SK-N-SH (cell line): Measurements from ENCODE around the gene EXOC4. TPM values are rescaled to one million over a fixed set of nuclear protein-coding genes. Genes with fewer than 3 reads are reported as not detected.
A peak's percentile ranks its signal among the peaks of the same experiment; 100 is the strongest.

Source experiments
- CTCF ChIA-PET: fragments of 300-600, 350-600 bp; formaldehyde crosslinking; extraction: SDS; loops from one replicate; lab custom pipeline; 2021; lab: Yijun Ruan, JAX
- POLR2A ChIA-PET: fragments of 350-600 bp; sonication (Branson Sonifier 250); formaldehyde crosslinking; extraction: SDS; loops from one replicate; lab custom pipeline; 2020; ENCODE audit warnings: antibody characterized with exemption, inconsistent platforms; lab: Yijun Ruan, JAX
- DNase-seq: peaks from one replicate; pipeline ENCODE4 v3.0.0; 2012
- H2AFZ ChIP-seq: fragments of 200-600 bp; sonication (generic); 2 replicates; pipeline ENCODE4 v1.8.1; 2016; ENCODE audit warnings: antibody characterized with exemption, mild to moderate bottlenecking, low read depth
- H3F3A ChIP-seq: fragments of 200-600 bp; sonication (generic); replicated peaks from 2 replicates; pipeline ENCODE3; 2016; ENCODE audit warnings: antibody characterized with exemption, mild to moderate bottlenecking; ENCODE audit not compliant: insufficient read depth
- H3K27ac ChIP-seq, 2 experiments: fragments of 200-500 bp in 1 of 2; fragments of 200-600 bp in 1 of 2; sonication (Bioruptor generic) in 1 of 2; sonication (generic), shearing (Covaris generic) in 1 of 2; 2 replicates each; pipeline versions ENCODE4 v1.5.1 to v1.6.1; 2014 to 2016; ENCODE audit warnings: low read depth in 2 of 2, inconsistent platforms in 1 of 2, low read length in 1 of 2, mild to moderate bottlenecking in 1 of 2, mixed read lengths in 1 of 2
- H3K27me3 ChIP-seq: fragments of 200-600 bp; sonication (generic), shearing (Covaris generic); 2 replicates; pipeline ENCODE4 v1.6.1; 2016; ENCODE audit warnings: mixed run types; ENCODE audit not compliant: insufficient read depth
- H3K36me3 ChIP-seq, 2 experiments: fragments of 200-500 bp in 1 of 2; fragments of 200-600 bp in 1 of 2; sonication (Bioruptor generic) in 1 of 2; sonication (generic) in 1 of 2; replicated peaks in 1 of 2; 2 replicates each; pipeline versions ENCODE3 to v1.5.1; 2014 to 2016; ENCODE audit warnings: low read length in 1 of 2, mild to moderate bottlenecking in 1 of 2; ENCODE audit not compliant: insufficient read depth in 2 of 2, control insufficient read depth in 1 of 2
- H3K4me1 ChIP-seq, 2 experiments: fragments of 200-500 bp in 1 of 2; fragments of 200-600 bp in 1 of 2; sonication (Bioruptor generic) in 1 of 2; sonication (generic), shearing (Covaris generic) in 1 of 2; 2 replicates each; pipeline versions ENCODE4 v1.5.1 to v1.6.1; 2014 to 2016; ENCODE audit warnings: low read depth in 1 of 2, low read length in 1 of 2, mixed run types in 1 of 2; ENCODE audit not compliant: insufficient read depth in 2 of 2, control insufficient read depth in 1 of 2
- H3K4me2 ChIP-seq: fragments of 200-600 bp; sonication (generic), shearing (Covaris generic); 2 replicates; pipeline ENCODE4 v1.6.1; 2017; ENCODE audit warnings: mixed run types
- H3K4me3 ChIP-seq, 2 experiments: fragments of 200-500 bp in 1 of 2; fragments of 200-600 bp in 1 of 2; sonication (Bioruptor generic) in 1 of 2; sonication (generic), shearing (Covaris generic) in 1 of 2; 2 replicates each; pipeline versions ENCODE4 v1.5.1 to v1.8.1; 2014 to 2016; ENCODE audit warnings: low read depth in 2 of 2, inconsistent platforms in 1 of 2, low read length in 1 of 2, mild to moderate bottlenecking in 1 of 2, mixed read lengths in 1 of 2, moderate library complexity in 1 of 2
- H3K79me2 ChIP-seq: fragments of 200-600 bp; sonication (generic); 2 replicates; pipeline ENCODE4 v1.8.1; 2017; ENCODE audit warnings: mild to moderate bottlenecking; ENCODE audit not compliant: insufficient read depth
- H3K9ac ChIP-seq: fragments of 200-600 bp; sonication (generic); 2 replicates; pipeline ENCODE4 v1.6.1; 2017; ENCODE audit warnings: mixed run types
- H3K9me2 ChIP-seq: fragments of 200-600 bp; sonication (generic); 2 replicates; pipeline ENCODE4 v1.6.1; 2017; ENCODE audit warnings: mixed run types
- H3K9me3 ChIP-seq: fragments of 200-600 bp; sonication (generic); 2 replicates; pipeline ENCODE4 v1.6.1; 2017; ENCODE audit warnings: mixed run types, mild to moderate bottlenecking, moderate library complexity
- H4K20me1 ChIP-seq: fragments of 200-600 bp; sonication (generic); 2 replicates; pipeline ENCODE4 v1.6.1; 2017; ENCODE audit warnings: mild to moderate bottlenecking, mixed run types; ENCODE audit not compliant: insufficient read depth
- CHD2 ChIP-seq: fragments of 150-350 bp; IDR thresholded peaks from 2 replicates; pipeline ENCODE4 v1.6.1; 2018; ENCODE audit warnings: low read length; ENCODE audit not compliant: partially characterized antibody
- CTCF ChIP-seq: fragments of 200-600 bp; sonication (generic); IDR thresholded peaks from 2 replicates; pipeline ENCODE4 v1.6.1; 2017; ENCODE audit warnings: antibody characterized with exemption, mild to moderate bottlenecking, moderate library complexity
- ELF1 ChIP-seq: IDR thresholded peaks from 2 replicates; pipeline ENCODE4 v1.4.0; 2012
- EZH2phosphoT487 ChIP-seq: fragments of 200-600 bp; sonication (generic); IDR thresholded peaks from 2 replicates; pipeline ENCODE4 v1.6.1; 2017; ENCODE audit warnings: low read depth, mixed run types, mild to moderate bottlenecking, antibody characterized with exemption, moderate library complexity, borderline replicate concordance
- FOSL2 ChIP-seq: IDR thresholded peaks from 2 replicates; pipeline ENCODE4 v1.4.0; 2012; ENCODE audit warnings: low read depth, mild to moderate bottlenecking, moderate library complexity, borderline replicate concordance
- GATA2 ChIP-seq: sonication (generic); formaldehyde crosslinking; IDR thresholded peaks from 2 replicates; pipeline ENCODE4 v1.5.0; 2020; ENCODE audit warnings: mild to moderate bottlenecking, missing genetic modification reagents
- JUND ChIP-seq: IDR thresholded peaks from 2 replicates; pipeline ENCODE4 v1.4.0; 2012
- MXI1 ChIP-seq: IDR thresholded peaks from 2 replicates; pipeline ENCODE4 v1.6.1; 2012; ENCODE audit warnings: mild to moderate bottlenecking, low read depth, low read length, improper control_type of control experiment
- NRF1 ChIP-seq: IDR thresholded peaks from 2 replicates; pipeline ENCODE4 v1.6.1; 2012; ENCODE audit warnings: low read depth, mild to moderate bottlenecking, low read length
- RXRA ChIP-seq: IDR thresholded peaks from 2 replicates; pipeline ENCODE4 v1.4.0; 2012; ENCODE audit warnings: low read depth, mild to moderate bottlenecking, borderline replicate concordance
- WGBS: methylation state at CpG from one replicate; pipeline ENCODE4 v1.1.6; 2017; ENCODE audit warnings: low lambda C conversion rate; 5-methylcytosine and 5-hydroxymethylcytosine counted together
- polyA plus RNA-seq, 3 experiments: library from polyadenylated mRNA; depleted of rRNA; stranded (reverse); fragments of >200 nt; gene quantifications; 2 replicates each; pipeline ENCODE4 v1.2.3, GENCODE V29; 2012
- TF ChIP-seq, protein P1 (sequence below): IDR thresholded peaks from 2 replicates; pipeline ENCODE4 v1.4.0; 2012; ENCODE audit warnings: low read depth
- TF ChIP-seq, protein P2 (sequence below): IDR thresholded peaks from 2 replicates; pipeline ENCODE4; 2012
- TF ChIP-seq, protein P3 (sequence below): IDR thresholded peaks from 2 replicates; pipeline ENCODE4 v1.4.0; 2012; ENCODE audit warnings: low read depth, borderline replicate concordance

EXOC4 gene
- polyA plus RNA-seq, 1 of the 3 experiments (the other 2 are of a cell fraction) = 37.3 TPM

DNA sequence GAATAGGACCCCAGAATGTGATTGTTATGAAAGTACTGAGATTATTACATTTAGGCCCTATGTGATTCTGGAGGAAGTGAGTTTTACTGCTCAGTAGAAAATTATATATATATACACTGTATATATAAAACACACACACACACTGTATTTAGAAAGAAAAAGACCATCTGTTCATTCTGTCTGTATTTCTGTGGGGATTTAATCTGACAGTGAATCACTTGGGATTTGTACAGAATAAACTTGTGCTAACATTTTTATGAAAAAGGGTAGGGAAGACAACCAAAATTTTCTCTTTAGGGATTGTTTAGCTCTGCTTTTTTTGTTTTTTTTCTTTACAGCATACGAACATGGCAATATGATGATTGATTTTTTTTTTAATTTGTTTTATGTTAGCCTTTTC lies 142.7 kb downstream of the EXOC4 start:
- no peak overlapping the region for H3K4me2 ChIP-seq
- no peaks in the 10 kb centered on the region; the same call in 1 of the 2 replicates for H3K79me2 ChIP-seq
- no peak overlapping the region for H3K9ac ChIP-seq
- no peaks in the 10 kb centered on the region for H4K20me1 ChIP-seq
- H3K27me3 ChIP-seq = no peaks in the 10 kb centered on the region
- TF ChIP-seq ELF1 (no peak), NRF1 (no peak), CTCF (no peak), GATA2 (CRISPR knock-in tag) (no peak), CHD2 (no peak), MXI1 (no peak), JUND (no peak), EZH2phosphoT487 (no peak), RXRA (no peak), FOSL2 (no peak)
- TF ChIP-seq, protein P1, sequence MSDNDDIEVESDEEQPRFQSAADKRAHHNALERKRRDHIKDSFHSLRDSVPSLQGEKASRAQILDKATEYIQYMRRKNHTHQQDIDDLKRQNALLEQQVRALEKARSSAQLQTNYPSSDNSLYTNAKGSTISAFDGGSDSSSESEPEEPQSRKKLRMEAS = no peak
- TF ChIP-seq, protein P2, sequence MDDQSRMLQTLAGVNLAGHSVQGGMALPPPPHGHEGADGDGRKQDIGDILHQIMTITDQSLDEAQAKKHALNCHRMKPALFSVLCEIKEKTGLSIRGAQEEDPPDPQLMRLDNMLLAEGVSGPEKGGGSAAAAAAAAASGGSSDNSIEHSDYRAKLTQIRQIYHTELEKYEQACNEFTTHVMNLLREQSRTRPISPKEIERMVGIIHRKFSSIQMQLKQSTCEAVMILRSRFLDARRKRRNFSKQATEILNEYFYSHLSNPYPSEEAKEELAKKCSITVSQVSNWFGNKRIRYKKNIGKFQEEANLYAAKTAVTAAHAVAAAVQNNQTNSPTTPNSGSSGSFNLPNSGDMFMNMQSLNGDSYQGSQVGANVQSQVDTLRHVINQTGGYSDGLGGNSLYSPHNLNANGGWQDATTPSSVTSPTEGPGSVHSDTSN = no peak
- TF ChIP-seq, protein P3, sequence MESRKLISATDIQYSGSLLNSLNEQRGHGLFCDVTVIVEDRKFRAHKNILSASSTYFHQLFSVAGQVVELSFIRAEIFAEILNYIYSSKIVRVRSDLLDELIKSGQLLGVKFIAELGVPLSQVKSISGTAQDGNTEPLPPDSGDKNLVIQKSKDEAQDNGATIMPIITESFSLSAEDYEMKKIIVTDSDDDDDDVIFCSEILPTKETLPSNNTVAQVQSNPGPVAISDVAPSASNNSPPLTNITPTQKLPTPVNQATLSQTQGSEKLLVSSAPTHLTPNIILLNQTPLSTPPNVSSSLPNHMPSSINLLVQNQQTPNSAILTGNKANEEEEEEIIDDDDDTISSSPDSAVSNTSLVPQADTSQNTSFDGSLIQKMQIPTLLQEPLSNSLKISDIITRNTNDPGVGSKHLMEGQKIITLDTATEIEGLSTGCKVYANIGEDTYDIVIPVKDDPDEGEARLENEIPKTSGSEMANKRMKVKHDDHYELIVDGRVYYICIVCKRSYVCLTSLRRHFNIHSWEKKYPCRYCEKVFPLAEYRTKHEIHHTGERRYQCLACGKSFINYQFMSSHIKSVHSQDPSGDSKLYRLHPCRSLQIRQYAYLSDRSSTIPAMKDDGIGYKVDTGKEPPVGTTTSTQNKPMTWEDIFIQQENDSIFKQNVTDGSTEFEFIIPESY = no peak
- ChIA-PET POLR2A (no interaction called here), CTCF (interaction anchor here (0.6 to 0.8 kb wide), 2 partner anchors 246 to 621 kb away, joined by 3 read pairs; no protein-coding TSS in a partner anchor)
- H2AFZ ChIP-seq = no peak overlapping the region
- peaks cover 1 to 3% of the 10 kb centered on the region in 2 experiments; a peak in 2 of 4 replicates for H3K4me1 ChIP-seq
- no peaks in the 10 kb centered on the region for H3K9me3 ChIP-seq
- no peaks in the 10 kb centered on the region for H3F3A ChIP-seq
- peaks cover 5 to 14% of the 10 kb centered on the region in 2 experiments for H3K36me3 ChIP-seq
- no peaks in the 10 kb centered on the region for H3K9me2 ChIP-seq
- no peak overlapping the region for H3K4me3 ChIP-seq
- WGBS = 83% methylated on average over 1 of the region's 1 CpG
- H3K27ac ChIP-seq = peak overlapping the region in 1 of 2 experiments; percentile 34; a peak in 1 of 4 replicates
- DNase-seq = no peak
